GM12891 (cell line): ENCODE measurements around the gene TMPRSS15.

Experiments used
- PAX5 ChIP-seq: IDR thresholded peaks from 2 replicates; pipeline ENCODE4 v1.6.1; 2011; ENCODE audit warnings: low read length, moderate library complexity, mild to moderate bottlenecking; ENCODE audit not compliant: insufficient read depth, severe bottlenecking
- POLR2A ChIP-seq: IDR thresholded peaks from 2 replicates; pipeline ENCODE4 v1.6.1; 2011; ENCODE audit warnings: low read depth, low read length, control low read depth
- POLR2AphosphoS5 ChIP-seq: IDR thresholded peaks from 2 replicates; pipeline ENCODE4 v1.6.1; 2011; ENCODE audit warnings: low read depth, low read length, control low read depth
- SPI1 ChIP-seq: IDR thresholded peaks from 2 replicates; pipeline ENCODE4 v1.6.1; 2011; ENCODE audit warnings: low read depth, low read length, control low read depth
- TAF1 ChIP-seq: IDR thresholded peaks from 2 replicates; pipeline ENCODE4 v1.6.1; 2011; ENCODE audit warnings: low read depth, low read length, control low read depth

DNA sequence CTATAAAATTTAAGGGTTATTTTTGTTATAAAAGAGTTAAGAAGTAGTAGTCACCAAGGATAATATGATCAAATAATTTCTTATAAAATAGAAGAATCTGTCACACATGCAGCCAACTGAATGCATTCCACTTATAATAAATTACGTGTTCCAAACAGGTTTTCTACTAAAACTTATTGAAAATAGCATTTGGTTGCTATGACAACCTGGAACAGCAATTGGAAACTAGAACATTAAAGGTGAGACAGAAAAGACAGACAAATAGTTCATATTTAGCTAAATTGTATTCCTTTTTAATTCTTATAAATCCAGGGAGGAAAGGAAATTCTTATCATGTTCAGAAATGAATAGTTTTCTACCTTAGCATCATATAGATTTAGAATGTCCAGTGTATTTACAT, 168.0 kb downstream of the TMPRSS15 start:
- TF ChIP-seq POLR2AphosphoS5 (no peak), SPI1 (no peak), POLR2A (no peak), PAX5 (no peak), TAF1 (no peak)
